OCI-LY3 (cell line): ENCODE results near the gene ERGIC2.
A peak's percentile ranks its signal among the peaks of the same experiment; 100 is the strongest.

Experiments
- H2AFZ ChIP-seq: fragments of 200-600, 300-600 bp; shearing (Covaris generic); 2 replicates; pipeline ENCODE4 v1.6.0; 2014; ENCODE audit warnings: antibody characterized with exemption, low read depth, low read length
- H3K27ac ChIP-seq: fragments of 200-600, 300-600 bp; sonication (generic); 2 replicates; pipeline ENCODE4 v1.5.1; 2014; ENCODE audit warnings: mild to moderate bottlenecking, low read length, moderate library complexity, mixed read lengths
- H3K27me3 ChIP-seq: fragments of 200-600, 300-600 bp; sonication (generic); 2 replicates; pipeline ENCODE4 v1.6.1; 2014; ENCODE audit warnings: low read depth, low read length, mixed read lengths
- H3K36me3 ChIP-seq: fragments of 200-600, 300-600 bp; sonication (generic); replicated peaks from 2 replicates; pipeline ENCODE3; 2014; ENCODE audit warnings: low read depth, low read length, mixed read lengths
- H3K4me1 ChIP-seq: fragments of 300-600, 200-600 bp; sonication (generic); 2 replicates; pipeline ENCODE4 v1.6.1; 2014; ENCODE audit warnings: low read length, mixed read lengths
- H3K4me2 ChIP-seq: fragments of 200-600, 300-600 bp; sonication (generic); 2 replicates; pipeline ENCODE4 v1.6.1; 2014; ENCODE audit warnings: low read length, mixed read lengths
- H3K4me3 ChIP-seq: fragments of 300-600, 200-600 bp; sonication (generic); 2 replicates; pipeline ENCODE4 v1.5.1; 2014; ENCODE audit warnings: antibody characterized with exemption, mild to moderate bottlenecking, low read length, moderate library complexity
- H3K79me2 ChIP-seq: fragments of 300-600, 200-600 bp; shearing (Covaris generic); 2 replicates; pipeline ENCODE4 v1.6.1; 2014; ENCODE audit warnings: mild to moderate bottlenecking, low read length, mixed read lengths
- H3K9ac ChIP-seq: fragments of 300-600, 200-600 bp; shearing (Covaris generic); 2 replicates; pipeline ENCODE4 v1.6.0; 2014; ENCODE audit warnings: mild to moderate bottlenecking, low read length, moderate library complexity
- H3K9me3 ChIP-seq: fragments of 200-600, 300-600 bp; shearing (Covaris generic); 2 replicates; pipeline ENCODE4 v1.6.1; 2014; ENCODE audit warnings: low read length, mixed read lengths; ENCODE audit not compliant: insufficient read depth
- H4K20me1 ChIP-seq: fragments of 200-600, 300-600 bp; sonication (generic); 2 replicates; pipeline ENCODE4 v1.6.1; 2016; ENCODE audit warnings: low read length, mixed read lengths; ENCODE audit not compliant: insufficient read depth
- EZH2phosphoT487 ChIP-seq: fragments of 200-600 bp; shearing (Covaris generic); IDR thresholded peaks from 2 replicates; pipeline ENCODE4 v1.6.1; 2018; ENCODE audit warnings: antibody characterized with exemption, mixed run types, low read depth
- TF ChIP-seq, protein P1 (sequence below): fragments of 200-600, 300-600 bp; sonication (generic); IDR thresholded peaks from 2 replicates; pipeline ENCODE4 v1.5.1; 2014; ENCODE audit warnings: antibody characterized with exemption, low read length, low read depth

ERGIC2 gene

DNA sequence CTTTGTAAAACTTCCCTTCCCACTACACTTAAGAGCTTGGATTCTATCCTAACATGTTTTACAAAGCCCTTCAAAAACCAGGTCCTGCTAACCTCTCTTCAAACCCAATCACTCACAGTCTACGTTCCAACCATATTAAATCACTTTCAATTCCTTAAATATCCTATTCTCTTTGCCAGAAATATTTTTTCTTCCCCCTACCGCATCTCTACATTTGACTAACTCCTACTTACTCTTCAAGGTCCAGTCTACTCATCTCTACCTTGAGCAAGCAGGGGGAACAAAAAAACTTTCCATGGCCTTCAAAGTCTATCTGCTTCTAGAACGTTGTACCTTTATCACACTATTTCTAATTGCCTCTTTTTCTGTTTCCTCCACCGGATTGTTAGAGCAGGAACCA is 6.1 kb downstream of the ERGIC2 start:
- Histone ChIP-seq H3K4me3 (peak overlapping the region; percentile 31; the same call in 1 of the 2 replicates), H2AFZ (no peak overlapping the region), H3K9ac (no peak overlapping the region), H3K9me3 (no peaks in the 10 kb centered on the region), H4K20me1 (peaks cover 38% of the 10 kb centered on the region), H3K36me3 (peaks cover 27% of the 10 kb centered on the region), H3K79me2 (peaks cover 74% of the 10 kb centered on the region), H3K4me2 (peak overlapping the region; percentile 61), H3K27me3 (no peaks in the 10 kb centered on the region), H3K4me1 (peaks cover 40% of the 10 kb centered on the region), H3K27ac (no peak overlapping the region; the same call in 1 of the 2 replicates)
- no peak for TF ChIP-seq EZH2phosphoT487
- TF ChIP-seq, protein P1, sequence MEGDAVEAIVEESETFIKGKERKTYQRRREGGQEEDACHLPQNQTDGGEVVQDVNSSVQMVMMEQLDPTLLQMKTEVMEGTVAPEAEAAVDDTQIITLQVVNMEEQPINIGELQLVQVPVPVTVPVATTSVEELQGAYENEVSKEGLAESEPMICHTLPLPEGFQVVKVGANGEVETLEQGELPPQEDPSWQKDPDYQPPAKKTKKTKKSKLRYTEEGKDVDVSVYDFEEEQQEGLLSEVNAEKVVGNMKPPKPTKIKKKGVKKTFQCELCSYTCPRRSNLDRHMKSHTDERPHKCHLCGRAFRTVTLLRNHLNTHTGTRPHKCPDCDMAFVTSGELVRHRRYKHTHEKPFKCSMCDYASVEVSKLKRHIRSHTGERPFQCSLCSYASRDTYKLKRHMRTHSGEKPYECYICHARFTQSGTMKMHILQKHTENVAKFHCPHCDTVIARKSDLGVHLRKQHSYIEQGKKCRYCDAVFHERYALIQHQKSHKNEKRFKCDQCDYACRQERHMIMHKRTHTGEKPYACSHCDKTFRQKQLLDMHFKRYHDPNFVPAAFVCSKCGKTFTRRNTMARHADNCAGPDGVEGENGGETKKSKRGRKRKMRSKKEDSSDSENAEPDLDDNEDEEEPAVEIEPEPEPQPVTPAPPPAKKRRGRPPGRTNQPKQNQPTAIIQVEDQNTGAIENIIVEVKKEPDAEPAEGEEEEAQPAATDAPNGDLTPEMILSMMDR: no peak

DNA sequence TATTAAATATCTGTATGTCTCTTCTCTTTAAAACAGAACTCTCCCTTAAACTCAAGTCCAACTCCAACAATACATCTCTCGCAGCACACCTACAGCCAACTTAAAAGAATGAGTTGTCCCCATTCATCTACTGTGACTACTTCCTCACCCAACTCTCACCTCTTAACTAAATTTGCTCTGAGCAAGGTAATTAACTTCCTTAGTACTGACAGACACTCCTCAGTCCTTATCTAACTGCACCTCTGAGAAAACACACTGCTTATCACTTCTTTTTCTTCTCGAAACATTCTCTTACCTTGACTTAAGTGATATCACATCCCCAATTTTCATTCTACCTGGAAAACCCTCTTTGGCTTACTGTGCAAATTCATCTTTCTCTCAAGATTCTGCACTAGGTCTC is 7.0 kb downstream of the ERGIC2 start:
- Histone ChIP-seq H3K4me3 (no peak overlapping the region), H3K9ac (no peak overlapping the region), H4K20me1 (peaks cover 33% of the 10 kb centered on the region), H3K27ac (no peak overlapping the region), H3K79me2 (peaks cover 65% of the 10 kb centered on the region), H3K9me3 (no peaks in the 10 kb centered on the region), H3K27me3 (no peaks in the 10 kb centered on the region), H3K4me2 (no peak overlapping the region), H3K36me3 (peaks cover 30% of the 10 kb centered on the region), H2AFZ (no peak overlapping the region), H3K4me1 (peaks cover 31% of the 10 kb centered on the region)
- TF ChIP-seq, protein P1: no peak
- TF ChIP-seq EZH2phosphoT487: no peak

DNA sequence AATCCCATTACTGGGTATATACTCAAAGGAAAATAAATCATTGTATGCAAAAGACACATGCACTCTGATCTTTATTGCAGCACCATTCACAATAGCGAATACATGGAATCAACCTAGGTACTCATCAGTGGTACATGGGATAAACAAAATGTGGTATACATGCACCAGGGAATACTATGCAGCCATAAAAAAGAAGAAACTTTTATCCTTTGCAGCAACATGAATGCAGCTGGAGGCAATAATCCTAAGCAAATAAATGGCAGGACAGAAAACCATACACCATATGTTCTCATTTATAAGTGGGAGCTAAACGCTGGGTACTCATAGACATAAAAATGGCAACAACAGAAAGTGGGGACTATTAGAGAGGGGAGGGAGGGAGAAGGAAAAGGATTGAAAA is 15.9 kb downstream of the ERGIC2 start:
- no peaks in the 10 kb centered on the region for H3K4me1 ChIP-seq
- no peak overlapping the region for H3K27ac ChIP-seq
- no peaks in the 10 kb centered on the region; the same call in 1 of the 2 replicates for H4K20me1 ChIP-seq
- H3K9me3 ChIP-seq: no peaks in the 10 kb centered on the region
- no peak overlapping the region for H2AFZ ChIP-seq
- H3K79me2 ChIP-seq: no peaks in the 10 kb centered on the region
- no peak for TF ChIP-seq EZH2phosphoT487
- TF ChIP-seq, protein P1: no peak
- H3K27me3 ChIP-seq: no peaks in the 10 kb centered on the region
- H3K36me3 ChIP-seq: peaks cover 21% of the 10 kb centered on the region
- H3K4me2 ChIP-seq: no peak overlapping the region
- no peak overlapping the region for H3K4me3 ChIP-seq
- no peak overlapping the region for H3K9ac ChIP-seq

DNA sequence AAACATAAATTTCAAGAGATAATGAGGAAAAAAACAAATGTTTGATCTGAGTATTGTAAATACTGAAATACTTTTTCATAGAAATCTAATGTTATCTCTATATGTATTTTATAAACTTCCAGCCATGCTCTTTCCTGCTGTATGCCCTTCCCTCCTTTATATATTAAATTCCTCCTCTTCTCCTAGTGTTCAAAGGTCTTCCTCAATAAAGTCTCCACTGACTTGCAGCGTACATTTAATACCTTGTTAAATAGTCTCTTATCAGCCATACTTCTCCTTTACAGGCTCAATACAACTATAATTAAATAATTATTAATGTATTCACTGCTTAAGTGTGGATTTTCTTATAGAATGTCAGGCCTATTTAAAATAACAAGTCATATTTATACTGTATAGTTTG is 26.0 kb downstream of the ERGIC2 start:
- Histone ChIP-seq H3K9me3 (no peaks in the 10 kb centered on the region), H3K4me1 (no peaks in the 10 kb centered on the region), H2AFZ (no peak overlapping the region), H3K36me3 (peaks cover 15% of the 10 kb centered on the region), H3K4me3 (no peak overlapping the region), H3K9ac (no peak overlapping the region), H3K4me2 (no peak overlapping the region), H4K20me1 (no peaks in the 10 kb centered on the region), H3K79me2 (no peaks in the 10 kb centered on the region), H3K27me3 (no peaks in the 10 kb centered on the region), H3K27ac (no peak overlapping the region)
- TF ChIP-seq EZH2phosphoT487: no peak
- TF ChIP-seq, protein P1: no peak
